Activated naive CD8-positive, alpha-beta T cell treated with anti-CD3 and anti-CD28 coated beads, Interleukin-2, amount 50 U/mL, for 24 hours (primary cell): ENCODE results near the gene FCGR1A.
A peak's percentile ranks its signal among the peaks of the same experiment; 100 is the strongest.
"Not testable (repeated sequence)": the region's sequence is repeated elsewhere in the genome, so short reads cannot be mapped to it uniquely, and the experiment has no call there.

Experiments
- ATAC-seq: fragments of 150-1000 bp; cut with Tn5 transposase; one replicate; pipeline ENCODE4 v1.10.0; 2021
- DNase-seq: peaks from one replicate; pipeline ENCODE4 v3.0.0; 2021
- H3K27ac Mint-ChIP-seq: one replicate; pipeline ENCODE4 v1.8.0; 2021; ENCODE audit warnings: mild to moderate bottlenecking, mixed read lengths
- H3K27me3 Mint-ChIP-seq: one replicate; pipeline ENCODE4 v1.8.0; 2021; ENCODE audit warnings: mixed read lengths
- H3K36me3 Mint-ChIP-seq: one replicate; pipeline ENCODE4 v1.8.0; 2021; ENCODE audit warnings: low read depth, mixed read lengths
- H3K4me1 Mint-ChIP-seq: one replicate; pipeline ENCODE4 v1.8.0; 2021; ENCODE audit warnings: mixed read lengths
- H3K4me3 Mint-ChIP-seq: one replicate; pipeline ENCODE4 v1.8.0; 2021; ENCODE audit warnings: mild to moderate bottlenecking, moderate library complexity, mixed read lengths
- H3K9me3 Mint-ChIP-seq: one replicate; pipeline ENCODE4 v1.8.0; 2021; ENCODE audit warnings: mixed read lengths

FCGR1A gene

DNA sequence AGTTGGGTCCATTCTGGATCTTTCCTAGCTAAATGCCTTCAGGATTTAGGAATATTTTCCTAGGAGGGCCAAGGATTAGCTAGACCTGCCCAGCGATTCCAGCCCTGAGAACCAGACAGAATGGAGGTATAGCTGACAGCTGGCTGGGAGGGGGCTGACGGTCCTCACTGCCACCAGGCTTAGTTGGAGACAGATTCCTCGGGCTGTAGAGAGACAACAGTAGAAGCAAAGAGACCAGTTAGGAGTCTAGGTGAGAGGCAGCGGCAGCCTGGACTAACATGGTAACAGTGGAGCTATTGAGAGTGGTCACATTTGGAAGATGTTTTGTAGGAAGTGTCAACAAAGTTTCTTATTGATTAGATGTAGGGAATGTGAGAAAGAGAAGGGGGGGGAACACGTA is 11.4 kb downstream of the FCGR1A start:
- H3K27me3 Mint-ChIP-seq, H3K27ac Mint-ChIP-seq, DNase-seq, H3K9me3 Mint-ChIP-seq, ATAC-seq, H3K4me1 Mint-ChIP-seq, H3K36me3 Mint-ChIP-seq, H3K4me3 Mint-ChIP-seq: not testable (repeated sequence)

GRCh38 chr1:149801628-149802027 is 19.1 kb downstream of the FCGR1A start:
- not testable (repeated sequence) for H3K27me3 Mint-ChIP-seq, H3K9me3 Mint-ChIP-seq, DNase-seq, H3K4me1 Mint-ChIP-seq, ATAC-seq, H3K4me3 Mint-ChIP-seq, H3K36me3 Mint-ChIP-seq, H3K27ac Mint-ChIP-seq

DNA sequence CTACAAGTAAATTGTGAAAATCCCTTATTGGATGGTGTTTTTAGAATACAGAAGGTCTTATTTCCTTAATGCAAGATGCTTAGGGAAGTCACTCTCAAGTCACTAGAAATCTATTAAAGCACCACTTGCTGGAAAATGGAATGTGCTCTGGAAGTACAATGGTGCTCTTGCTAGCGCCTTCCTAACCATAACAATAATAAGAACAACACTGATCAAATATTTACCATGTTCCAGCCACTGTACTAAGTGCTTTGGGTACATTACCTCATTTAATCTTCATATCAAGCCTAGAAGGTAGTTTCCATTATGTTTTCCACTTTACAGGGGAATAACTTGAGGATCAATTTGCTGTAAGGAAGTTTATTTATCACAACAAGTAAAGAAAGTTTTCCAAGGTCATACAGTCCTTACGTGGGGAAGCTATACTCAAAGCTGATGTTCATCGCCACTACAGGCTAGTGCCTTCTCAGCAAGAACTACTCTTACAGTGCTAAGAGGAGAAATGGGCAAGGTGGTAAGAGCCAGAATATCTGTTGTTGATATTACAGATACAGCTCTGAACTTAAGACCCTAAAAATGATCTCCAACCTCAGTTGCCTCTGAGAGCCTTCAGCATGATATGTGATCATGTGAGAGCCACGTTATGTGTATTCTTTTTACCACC is 22.1 kb downstream of the FCGR1A start:
- H3K9me3 Mint-ChIP-seq, ATAC-seq, DNase-seq, H3K27me3 Mint-ChIP-seq, H3K4me1 Mint-ChIP-seq, H3K36me3 Mint-ChIP-seq, H3K4me3 Mint-ChIP-seq, H3K27ac Mint-ChIP-seq: not testable (repeated sequence)

GRCh38 chr1:149810697-149811405 is 28.4 kb downstream of the FCGR1A start:
- Mint-ChIP-seq H3K4me1 (peaks cover 21% of the 10 kb centered on the region), H3K4me3 (peak overlapping the region; percentile 85), H3K27ac (peak overlapping the region; percentile 56)
- not testable (repeated sequence) for H3K36me3 Mint-ChIP-seq, H3K27me3 Mint-ChIP-seq, DNase-seq, ATAC-seq, H3K9me3 Mint-ChIP-seq

DNA sequence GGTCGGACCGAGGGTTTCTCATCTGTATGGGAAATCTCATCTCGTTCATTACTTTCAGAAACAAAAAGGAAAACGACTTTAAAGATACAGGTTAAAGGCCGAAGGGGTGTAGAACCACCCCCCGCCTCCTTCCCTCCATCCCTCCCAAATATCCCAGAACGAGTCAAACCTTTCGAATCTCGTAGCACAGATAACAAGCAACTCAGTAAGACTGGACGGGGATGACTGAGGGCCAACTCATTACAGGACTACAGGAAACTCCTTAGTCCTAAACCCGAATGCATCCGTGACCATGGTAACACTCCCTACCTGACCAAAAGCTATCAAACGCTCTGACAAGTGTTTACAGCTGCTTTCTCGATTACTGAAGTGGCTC is 29.0 kb downstream of the FCGR1A start:
- H3K27me3 Mint-ChIP-seq, H3K36me3 Mint-ChIP-seq, H3K9me3 Mint-ChIP-seq: not testable (repeated sequence)
- peaks cover 21% of the 10 kb centered on the region for H3K4me1 Mint-ChIP-seq
- H3K27ac Mint-ChIP-seq = peak overlapping the region; percentile 87
- ATAC-seq = peak; percentile 58
- DNase-seq = peak; percentile 21
- H3K4me3 Mint-ChIP-seq = peak overlapping the region; percentile 85

DNA sequence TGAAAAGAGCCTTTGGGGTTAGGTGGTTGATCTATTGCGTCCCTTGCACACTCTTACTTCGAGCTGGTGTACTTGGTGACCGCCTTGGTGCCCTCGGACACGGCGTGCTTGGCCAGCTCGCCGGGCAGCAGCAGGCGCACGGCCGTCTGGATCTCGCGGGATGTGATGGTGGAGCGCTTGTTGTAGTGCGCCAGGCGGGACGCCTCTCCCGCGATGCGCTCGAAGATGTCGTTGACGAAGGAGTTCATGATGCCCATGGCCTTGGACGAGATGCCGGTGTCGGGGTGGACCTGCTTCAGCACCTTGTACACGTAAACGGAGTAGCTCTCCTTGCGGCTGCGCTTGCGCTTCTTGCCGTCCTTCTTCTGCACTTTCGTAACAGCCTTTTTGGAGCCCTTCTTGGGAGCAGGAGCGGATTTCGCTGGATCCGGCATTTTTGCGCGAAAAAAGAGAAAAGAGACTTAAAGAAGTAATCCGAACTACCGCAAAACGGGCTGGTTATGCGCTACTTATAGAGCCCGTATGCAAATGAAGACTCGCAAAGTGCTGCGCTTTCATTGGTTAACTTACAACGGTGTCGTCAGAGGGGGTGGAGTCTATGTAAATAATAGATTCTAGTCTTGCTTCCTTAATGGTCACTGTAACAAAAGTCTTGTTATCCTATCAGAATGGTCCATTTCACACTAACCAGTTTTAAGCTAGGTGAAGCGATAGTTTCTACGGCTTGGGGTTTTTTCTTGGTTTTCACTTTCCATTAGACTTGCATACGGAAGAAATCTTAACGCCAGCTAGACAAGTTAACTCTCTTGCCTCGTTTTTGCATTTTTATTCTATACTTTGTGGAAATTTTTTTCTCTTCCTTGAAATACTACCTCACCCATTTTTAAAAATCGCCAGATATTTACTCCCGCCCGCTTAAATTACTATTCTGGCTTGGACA is 29.7 kb downstream of the FCGR1A start:
- DNase-seq (peak; percentile 73), ATAC-seq (peak; percentile 85)
- peaks cover 21% of the 10 kb centered on the region for H3K4me1 Mint-ChIP-seq
- H3K27me3 Mint-ChIP-seq, H3K36me3 Mint-ChIP-seq, H3K9me3 Mint-ChIP-seq: not testable (repeated sequence)
- H3K27ac Mint-ChIP-seq = peak overlapping the region; percentile 94
- H3K4me3 Mint-ChIP-seq = peak overlapping the region; percentile 85

DNA sequence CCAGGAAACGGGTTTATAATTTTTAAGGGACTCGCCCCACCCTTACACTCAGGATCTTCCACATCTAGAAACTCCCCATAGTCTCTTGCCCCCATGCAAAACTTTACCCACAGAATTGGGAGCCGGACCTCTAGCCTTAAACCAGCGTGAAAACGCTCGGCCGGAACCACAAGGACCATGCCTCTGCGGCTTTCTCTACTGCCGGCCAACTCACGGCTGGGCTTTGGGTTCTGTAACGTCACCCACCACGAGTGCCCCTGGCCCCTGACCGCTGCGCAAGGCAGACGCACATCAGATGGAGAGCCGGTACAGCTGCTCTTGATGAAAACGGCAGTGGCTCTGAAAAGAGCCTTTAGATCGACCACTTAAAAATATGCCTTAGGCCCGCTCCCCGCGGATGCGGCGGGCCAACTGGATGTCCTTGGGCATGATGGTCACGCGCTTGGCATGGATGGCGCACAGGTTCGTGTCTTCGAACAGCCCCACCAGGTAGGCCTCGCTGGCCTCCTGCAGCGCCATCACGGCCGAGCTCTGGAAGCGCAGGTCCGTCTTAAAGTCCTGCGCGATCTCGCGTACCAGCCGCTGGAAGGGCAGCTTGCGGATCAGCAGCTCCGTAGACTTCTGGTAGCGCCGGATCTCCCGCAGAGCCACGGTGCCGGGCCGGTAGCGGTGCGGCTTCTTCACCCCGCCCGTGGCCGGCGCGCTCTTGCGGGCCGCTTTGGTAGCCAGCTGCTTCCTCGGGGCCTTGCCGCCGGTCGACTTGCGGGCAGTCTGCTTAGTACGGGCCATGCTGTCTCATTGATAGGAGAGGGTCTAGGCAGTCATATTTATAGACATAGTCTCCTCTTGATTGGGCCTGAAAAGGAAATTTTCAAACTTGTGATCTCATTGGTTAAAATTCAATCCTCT is 30.7 kb downstream of the FCGR1A start:
- ATAC-seq = peak; percentile 37
- Mint-ChIP-seq H3K4me1 (peaks cover 21% of the 10 kb centered on the region), H3K27ac (peak overlapping the region; percentile 94), H3K4me3 (peak overlapping the region; percentile 85)
- not testable (repeated sequence) for H3K9me3 Mint-ChIP-seq, H3K27me3 Mint-ChIP-seq, H3K36me3 Mint-ChIP-seq
- peak; percentile 67 for DNase-seq

DNA sequence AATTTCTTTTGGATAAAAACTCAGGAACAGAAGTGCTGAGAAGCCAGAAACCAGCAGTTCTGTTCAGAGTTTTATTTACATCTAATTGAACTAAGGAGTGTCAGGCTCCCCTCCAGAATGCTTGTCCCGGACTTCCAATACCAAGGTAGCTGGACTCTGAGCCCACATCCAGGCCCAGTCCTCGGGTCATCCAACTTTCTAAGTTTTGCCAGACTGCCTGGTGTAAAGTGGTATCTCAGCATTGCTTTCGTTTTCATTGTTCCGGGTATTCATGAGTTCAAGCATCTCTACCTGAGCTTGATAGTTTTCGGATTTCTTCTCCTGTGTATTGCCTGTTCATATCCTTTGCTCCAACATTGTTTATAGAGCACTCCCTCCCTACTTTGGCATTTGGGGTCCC is 37.9 kb downstream of the FCGR1A start:
- not testable (repeated sequence) for DNase-seq, H3K4me1 Mint-ChIP-seq, H3K27ac Mint-ChIP-seq, ATAC-seq, H3K9me3 Mint-ChIP-seq, H3K27me3 Mint-ChIP-seq, H3K36me3 Mint-ChIP-seq, H3K4me3 Mint-ChIP-seq

- not testable (repeated sequence) for ATAC-seq, H3K9me3 Mint-ChIP-seq, DNase-seq
Measured at GRCh38 chr1:149826555-149826954, 44.1 kb downstream of the FCGR1A start.

GRCh38 chr1:149831764-149832315 is 49.3 kb downstream of the FCGR1A start:
- not testable (repeated sequence) for H3K27me3 Mint-ChIP-seq, H3K4me1 Mint-ChIP-seq, H3K4me3 Mint-ChIP-seq, H3K36me3 Mint-ChIP-seq, H3K27ac Mint-ChIP-seq, DNase-seq, H3K9me3 Mint-ChIP-seq
- ATAC-seq = peak; percentile 0

More at GRCh38 chr1:149826555-149826954, 44.1 kb downstream of the FCGR1A start:
- H3K4me1 Mint-ChIP-seq, H3K27me3 Mint-ChIP-seq, H3K4me3 Mint-ChIP-seq, H3K36me3 Mint-ChIP-seq, H3K27ac Mint-ChIP-seq: not testable (repeated sequence)

GRCh38 chr1:149832316-149833126 is 50.0 kb downstream of the FCGR1A start:
- ATAC-seq = peak; percentile 90
- not testable (repeated sequence) for H3K9me3 Mint-ChIP-seq, H3K27me3 Mint-ChIP-seq, H3K4me1 Mint-ChIP-seq, H3K4me3 Mint-ChIP-seq, DNase-seq, H3K27ac Mint-ChIP-seq, H3K36me3 Mint-ChIP-seq

GRCh38 chr1:149833144-149833543 is 50.6 kb downstream of the FCGR1A start:
- not testable (repeated sequence) for H3K36me3 Mint-ChIP-seq
- ATAC-seq = peak; percentile 27

GRCh38 chr1:149841149-149841548 is 58.7 kb downstream of the FCGR1A start:
- not testable (repeated sequence) for H3K27ac Mint-ChIP-seq, H3K9me3 Mint-ChIP-seq, H3K4me3 Mint-ChIP-seq, H3K36me3 Mint-ChIP-seq, H3K27me3 Mint-ChIP-seq, DNase-seq
- peak; percentile 17 for ATAC-seq
- H3K4me1 Mint-ChIP-seq = peaks cover 25% of the 10 kb centered on the region

More at GRCh38 chr1:149833144-149833543, 50.6 kb downstream of the FCGR1A start:
- H3K4me3 Mint-ChIP-seq, H3K9me3 Mint-ChIP-seq, H3K27me3 Mint-ChIP-seq, DNase-seq, H3K4me1 Mint-ChIP-seq, H3K27ac Mint-ChIP-seq: not testable (repeated sequence)
